Measurements from ENCODE around the gene RNF34. TPM values are rescaled to one million over a fixed set of nuclear protein-coding genes. Genes with fewer than 3 reads are reported as not detected.
A peak's percentile ranks its signal among the peaks of the same experiment; 100 is the strongest.

Gene RNF34
- total RNA-seq, 1 donor from 2014 or later, result 25.5 TPM

GRCh38 chr12:121390856-121391255 is 9.1 kb upstream of the RNF34 start:
- peak; percentile 81 for ATAC-seq

GRCh38 chr12:121391619-121392324 is 8.1 kb upstream of the RNF34 start:
- ATAC-seq, result no peak

GRCh38 chr12:121392325-121392716 is 7.6 kb upstream of the RNF34 start:
- no peak for ATAC-seq

- no peak for ATAC-seq
These were observed 2.4 kb upstream of the RNF34 start for GRCh38 chr12:121397521-121397920.

- ATAC-seq, result no peak
These were observed 1.6 kb upstream of the RNF34 start for GRCh38 chr12:121398355-121398754.

GRCh38 chr12:121400332-121401139 is 618 bp downstream of the RNF34 start:
- peak; percentile 59 for ATAC-seq

GRCh38 chr12:121403721-121404120 is 3.8 kb downstream of the RNF34 start:
- ATAC-seq, result no peak

- no peak for ATAC-seq
These were observed 4.8 kb downstream of the RNF34 start for GRCh38 chr12:121404734-121405133.

- no peak for ATAC-seq
These were observed 5.3 kb downstream of the RNF34 start for GRCh38 chr12:121405211-121405610.

- no peak for ATAC-seq
These were observed 14.0 kb downstream of the RNF34 start for GRCh38 chr12:121413917-121414316.

- ATAC-seq, result no peak
These were observed 17.9 kb downstream of the RNF34 start for GRCh38 chr12:121417847-121418246.

GRCh38 chr12:121420109-121420508 is 20.2 kb downstream of the RNF34 start:
- no peak for ATAC-seq

GRCh38 chr12:121423253-121423652 is 23.3 kb downstream of the RNF34 start:
- no peak for ATAC-seq

- ATAC-seq, result no peak
These were observed 24.0 kb downstream of the RNF34 start for GRCh38 chr12:121423682-121424623.

GRCh38 chr12:121424624-121424975 is 24.7 kb downstream of the RNF34 start:
- ATAC-seq, result no peak

- ATAC-seq, result no peak
These were observed 27.7 kb downstream of the RNF34 start for GRCh38 chr12:121427556-121428050.

GRCh38 chr12:121428883-121429282 is 29.0 kb downstream of the RNF34 start:
- ATAC-seq, result no peak

GRCh38 chr12:121430833-121431415 is 31.0 kb downstream of the RNF34 start:
- ATAC-seq, result no peak

- ATAC-seq, result no peak
These were observed 33.0 kb downstream of the RNF34 start for GRCh38 chr12:121432740-121433480.

- ATAC-seq, result no peak
These were observed 36.8 kb downstream of the RNF34 start for GRCh38 chr12:121436706-121437105.

GRCh38 chr12:121438905-121439304 is 39.0 kb downstream of the RNF34 start:
- no peak for ATAC-seq

- peak; percentile 66 for ATAC-seq
These were observed 39.8 kb downstream of the RNF34 start for GRCh38 chr12:121439715-121440114.

Measured in esophagus mucosa (tissue), 1 donor.